GM12891 (cell line): ENCODE measurements around the gene GJC1.
"Not testable (repeated sequence)": the region's sequence is repeated elsewhere in the genome, so short reads cannot be mapped to it uniquely, and the experiment has no call there.

Experiments
- POLR2A ChIP-seq: IDR thresholded peaks from 2 replicates; pipeline ENCODE4 v1.6.1; 2011; ENCODE audit warnings: low read depth, low read length, control low read depth
- POLR2AphosphoS5 ChIP-seq: IDR thresholded peaks from 2 replicates; pipeline ENCODE4 v1.6.1; 2011; ENCODE audit warnings: low read depth, low read length, control low read depth
- SPI1 ChIP-seq: IDR thresholded peaks from 2 replicates; pipeline ENCODE4 v1.6.1; 2011; ENCODE audit warnings: low read depth, low read length, control low read depth
- TAF1 ChIP-seq: IDR thresholded peaks from 2 replicates; pipeline ENCODE4 v1.6.1; 2011; ENCODE audit warnings: low read depth, low read length, control low read depth

DNA sequence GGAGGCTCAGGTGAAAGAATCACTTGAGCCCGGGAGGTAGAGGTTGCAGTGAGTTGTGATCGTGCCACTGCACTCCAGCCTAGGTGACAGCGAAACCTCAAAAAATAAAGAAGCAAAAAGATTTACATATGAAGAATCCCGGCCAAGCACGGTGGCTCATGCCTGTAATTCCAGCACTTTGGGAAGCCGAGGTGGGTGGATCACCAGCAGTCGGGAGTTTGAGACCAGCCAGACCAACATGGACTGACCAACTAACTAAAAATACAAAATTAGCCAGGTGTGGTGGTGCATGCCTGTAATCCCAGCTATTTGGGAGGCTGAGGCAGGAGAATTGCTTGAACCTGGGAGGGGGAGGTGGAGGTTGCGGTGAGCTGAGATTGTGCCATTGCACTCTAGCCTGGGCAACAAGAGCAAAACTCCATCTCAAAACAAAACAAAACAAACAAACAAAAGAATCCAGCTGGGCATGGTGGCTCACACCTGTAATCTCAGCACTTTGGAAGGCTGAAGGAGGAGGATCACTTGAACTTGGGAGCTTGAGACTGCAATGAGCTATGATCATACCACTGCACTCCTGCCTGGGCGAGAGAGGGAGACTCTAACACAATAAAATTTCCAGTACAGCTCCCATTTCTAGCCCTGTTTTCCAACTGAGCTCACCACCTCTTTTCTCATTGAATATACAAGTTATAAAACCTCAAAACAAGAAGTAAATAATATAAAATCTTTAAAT lies 21.3 kb downstream of the GJC1 start:
- not testable (repeated sequence) for TF ChIP-seq POLR2AphosphoS5, POLR2A, TAF1, SPI1
